MCF 10A (cell line): ENCODE data around the gene KPNA3. TPM values are rescaled to one million over a fixed set of nuclear protein-coding genes. Genes with fewer than 3 reads are reported as not detected.

Experiments
- BruUV-seq: library from RNA; stranded (reverse); fragments of 400-500 nt; replicated peaks from 2 replicates; lab custom pipeline; 2021; lab: Mats Ljungman, UMichigan
- CTCF ChIA-PET: fragments of 300-600 bp; sonication (Branson Sonifier 250); formaldehyde crosslinking; extraction: SDS; loops from one replicate; lab custom pipeline; 2021; ENCODE audit warnings: antibody characterized with exemption, inconsistent platforms; lab: Yijun Ruan, JAX
- POLR2A ChIA-PET: fragments of 300-600, 350-650 bp; sonication (Branson Sonifier 250); formaldehyde crosslinking; extraction: SDS; loops from one replicate; lab custom pipeline; 2020; ENCODE audit warnings: antibody characterized with exemption, inconsistent platforms; lab: Yijun Ruan, JAX
- DNase-seq: peaks from one replicate; pipeline ENCODE4 v3.0.0-alpha.2; 2018; ENCODE audit not compliant: unreplicated experiment
- H3K27ac Mint-ChIP-seq: one replicate; pipeline ENCODE4 v1.8.0; 2022; ENCODE audit warnings: mild to moderate bottlenecking, low read depth, mixed read lengths; ENCODE audit not compliant: unreplicated experiment
- H3K27me3 Mint-ChIP-seq: one replicate; pipeline ENCODE4 v1.8.0; 2022; ENCODE audit warnings: mixed read lengths; ENCODE audit not compliant: insufficient read depth, unreplicated experiment
- H3K36me3 Mint-ChIP-seq: one replicate; pipeline ENCODE4 v1.8.0; 2022; ENCODE audit warnings: mild to moderate bottlenecking, moderate library complexity, mixed read lengths; ENCODE audit not compliant: insufficient read depth, unreplicated experiment
- H3K4me1 Mint-ChIP-seq: one replicate; pipeline ENCODE4 v1.8.0; 2022; ENCODE audit warnings: mixed read lengths; ENCODE audit not compliant: insufficient read depth, unreplicated experiment
- H3K4me3 Mint-ChIP-seq: one replicate; pipeline ENCODE4 v1.8.0; 2022; ENCODE audit warnings: mild to moderate bottlenecking, moderate library complexity, mixed read lengths; ENCODE audit not compliant: unreplicated experiment
- H3K9me3 Mint-ChIP-seq: one replicate; pipeline ENCODE4 v1.8.0; 2022; ENCODE audit warnings: mixed read lengths; ENCODE audit not compliant: unreplicated experiment
- CTCF ChIP-seq: fragments of 200-600 bp; IDR thresholded peaks from one replicate; pipeline ENCODE4 v1.8.0; 2022; ENCODE audit warnings: antibody characterized with exemption, mild to moderate bottlenecking; ENCODE audit not compliant: unreplicated experiment
- intact Hi-C: fragments of 100-400 bp; cut with micrococcal nuclease; formaldehyde crosslinking; loops from 2 replicates; pipeline ENCODE4 v1.14.1; 2022
- total RNA-seq: library from RNA; stranded (reverse); gene quantifications from 2 replicates; pipeline ENCODE4 v1.2.3, GENCODE V29; 2022

Gene KPNA3
- total RNA-seq, 1 experiment from 2014 or later: 40.6 TPM

- Mint-ChIP-seq H3K4me3 (no peak overlapping the region), H3K4me1 (no peaks in the 10 kb centered on the region), H3K27ac (peak overlapping the region; percentile 23), H3K9me3 (no peaks in the 10 kb centered on the region), H3K27me3 (no peaks in the 10 kb centered on the region), H3K36me3 (peaks cover 23% of the 10 kb centered on the region)
- ChIA-PET POLR2A (interaction anchor here (1.7 kb wide), 1 partner anchor 60 kb away, joined by 4 read pairs; the partner anchor contains the start of gene KPNA3), CTCF (no interaction called here)
- peak; percentile 37 for DNase-seq
- BruUV-seq: no TSS peak
- intact Hi-C loops: loop anchor here (10.0 kb wide), 1 partner anchor 61 kb away; the partner anchor contains the start of gene KPNA3
- TF ChIP-seq CTCF: no peak
Observed at GRCh38 chr13:49733181-49733951, 59.1 kb downstream of the KPNA3 start.

GRCh38 chr13:49731766-49732165 lies 60.7 kb downstream of the KPNA3 start:
- intact Hi-C loops: loop anchor here (10.0 kb wide), 1 partner anchor 63 kb away; the partner anchor contains the start of gene KPNA3
- DNase-seq: peak; percentile 43
- TF ChIP-seq CTCF: no peak
- ChIA-PET POLR2A (interaction anchor here (0.7 kb wide), 1 partner anchor 61 kb away, joined by 3 read pairs; no protein-coding TSS in a partner anchor), CTCF (interaction anchor here (0.6 kb wide), 1 partner anchor 46 kb away, joined by 3 read pairs; no protein-coding TSS in a partner anchor)
- Mint-ChIP-seq H3K27me3 (no peaks in the 10 kb centered on the region), H3K27ac (no peak overlapping the region), H3K4me1 (no peaks in the 10 kb centered on the region), H3K9me3 (no peaks in the 10 kb centered on the region), H3K36me3 (peaks cover 29% of the 10 kb centered on the region), H3K4me3 (no peak overlapping the region)
- no TSS peak for BruUV-seq

- H3K4me3 Mint-ChIP-seq: no peak overlapping the region
- CTCF ChIA-PET: no interaction called here
- H3K9me3 Mint-ChIP-seq: peaks cover 7% of the 10 kb centered on the region
- no peak for TF ChIP-seq CTCF
- peaks cover 45% of the 10 kb centered on the region for H3K36me3 Mint-ChIP-seq
- POLR2A ChIA-PET: interaction anchor here (0.9 kb wide), 1 partner anchor 76 kb away, joined by 3 read pairs; the partner anchor contains the start of gene KPNA3
- intact Hi-C loops: no loop called here
- H3K4me1 Mint-ChIP-seq: no peaks in the 10 kb centered on the region
- no peak for DNase-seq
- no peaks in the 10 kb centered on the region for H3K27me3 Mint-ChIP-seq
- no TSS peak for BruUV-seq
- H3K27ac Mint-ChIP-seq: no peak overlapping the region
Observed at GRCh38 chr13:49716615-49717014, 75.9 kb downstream of the KPNA3 start.

- Mint-ChIP-seq H3K36me3 (peaks cover 35% of the 10 kb centered on the region), H3K9me3 (peaks cover 7% of the 10 kb centered on the region), H3K4me1 (no peaks in the 10 kb centered on the region), H3K4me3 (no peak overlapping the region), H3K27me3 (no peaks in the 10 kb centered on the region), H3K27ac (no peak overlapping the region)
- TF ChIP-seq CTCF: no peak
- intact Hi-C loops: no loop called here
- POLR2A ChIA-PET: interaction anchor here (0.6 kb wide), 1 partner anchor 57 kb away, joined by 3 read pairs; no protein-coding TSS in a partner anchor
- no peak for DNase-seq
- CTCF ChIA-PET: no interaction called here
- BruUV-seq: no TSS peak
Observed at GRCh38 chr13:49714757-49715156, 77.7 kb downstream of the KPNA3 start.
